OCI-LY7 (cell line): ENCODE data around the gene PRIMA1.

Experiments
- CTCF ChIP-seq: fragments of 200-600 bp; sonication (generic); conservative IDR thresholded peaks from 2 replicates; pipeline ENCODE4 v1.5.1; 2014; ENCODE audit warnings: mild to moderate bottlenecking, antibody characterized with exemption, low read length, moderate library complexity, mixed read lengths
- EZH2phosphoT487 ChIP-seq: fragments of 200-600 bp; sonication (generic); IDR thresholded peaks from 2 replicates; pipeline ENCODE4 v1.6.1; 2018; ENCODE audit warnings: low read depth, borderline replicate concordance, mild to moderate bottlenecking, mixed run types, antibody characterized with exemption, low read length, moderate library complexity, mixed read lengths

GRCh38 chr14:93825235-93825553, 36.9 kb upstream of the PRIMA1 start:
- TF ChIP-seq CTCF: no peak
- no peak for TF ChIP-seq EZH2phosphoT487
